ENCODE results near the gene SPECC1. TPM values are rescaled to one million over a fixed set of nuclear protein-coding genes. Genes with fewer than 3 reads are reported as not detected.

Gene SPECC1
- total and polyA plus RNA-seq, 2 of the 4 experiments (the other 2 are of a cell fraction): 16.9 to 26.2 TPM

GRCh38 chr17:20121359-20122253, 112.4 kb downstream of the SPECC1 start:
- peak; percentile 62 for DNase-seq
- H2AFZ ChIP-seq (replicated peaks; ENCODE audit: low read length, poor library complexity): peak overlapping the region; percentile 78

More at GRCh38 chr17:20121359-20122253, 112.4 kb downstream of the SPECC1 start:
- Histone ChIP-seq H3K18ac (ENCODE audit: low read depth, low read length) (peak overlapping the region; percentile 18; the same call in 1 of the 2 replicates), H2BK15ac (ENCODE audit: low read depth, low read length) (peak overlapping the region; percentile 17; the same call in 2 of the 3 replicates), H4K8ac (ENCODE audit: low read depth in 2 of 2, low read length in 2 of 2) (peak overlapping the region in 1 of 2 experiments; percentile 66; a peak in 2 of 4 replicates), H4K5ac (ENCODE audit: low read depth, low read length) (peak overlapping the region; percentile 5; the same call in 1 of the 2 replicates), H3K14ac (replicated peaks; ENCODE audit: low read depth, low read length) (peak overlapping the region; percentile 39; the same call in 1 of the 2 replicates), H3K4me2 (ENCODE audit: low read depth, low read length) (peak overlapping the region; percentile 31), H4K20me1 (ENCODE audit: insufficient read depth, low read length) (no peaks in the 10 kb centered on the region), H2AK9ac (replicated peaks; ENCODE audit: low read depth, low read length, poor library complexity) (no peak overlapping the region), H2BK120ac (ENCODE audit: low read depth, low read length) (peak overlapping the region; percentile 75), H2BK20ac (ENCODE audit: low read depth, low read length) (peak overlapping the region; percentile 74; the same call in 1 of the 2 replicates), H3K27ac (ENCODE audit: insufficient read depth, low read length) (no peak overlapping the region), H3K4me1 (ENCODE audit: control insufficient read depth, insufficient read depth, low read length) (peaks cover 5% of the 10 kb centered on the region), H3K79me1 (ENCODE audit: low read depth in 1 of 2, low read length in 2 of 2) (no peaks in the 10 kb centered on the region), H3K4ac (ENCODE audit: low read depth, low read length) (peak overlapping the region; percentile 68), H2AK5ac (ENCODE audit: low read depth, low read length) (peak overlapping the region; percentile 84; the same call in 1 of the 2 replicates), H3K36me3 (ENCODE audit: control insufficient read depth, insufficient read depth, low read length) (no peaks in the 10 kb centered on the region), H3K56ac (ENCODE audit: extremely low read depth, insufficient read depth, low read length) (no peak overlapping the region), H3K9me3 (ENCODE audit: control insufficient read depth, insufficient read depth, low read length) (no peaks in the 10 kb centered on the region), H3K23ac (ENCODE audit: low read depth, low read length) (peak overlapping the region; percentile 4; the same call in 1 of the 2 replicates), H3K9ac (ENCODE audit: low read depth, low read length) (no peak overlapping the region), H3K27me3 (ENCODE audit: control insufficient read depth, insufficient read depth, low read length) (no peaks in the 10 kb centered on the region), H4K91ac (ENCODE audit: insufficient read depth, low read depth, low read length) (peak overlapping the region; percentile 19; the same call in 1 of the 2 replicates), H2BK5ac (ENCODE audit: low read depth, low read length, poor library complexity, severe bottlenecking) (peak overlapping the region; percentile 11), H3K9me1 (ENCODE audit: insufficient read depth, low read length) (0 out of 2 replicates have a peak, but pooled peaks cover 5% of the 10 kb centered on the region), H3K4me3 (ENCODE audit: insufficient read depth, low read depth, low read length) (no peak overlapping the region)
- peak; percentile 79 for ATAC-seq (ENCODE audit: low read depth)
- dilution Hi-C loops (cut with HindIII; ENCODE audit: low sequenced_read_pairs, unreplicated experiment): no loop called here
- TF ChIP-seq RCOR1 (IDR thresholded peaks at IDR 0.05; ENCODE audit: insufficient replicate concordance, low read length): no peak
- 0 out of 2 replicates have a peak, but pooled peaks have one; percentile 44 for TF ChIP-seq POLR2A (IDR thresholded peaks at IDR 0.05; ENCODE audit: low read depth, low read length)
- no peak for TF ChIP-seq MAFK (IDR thresholded peaks at IDR 0.05; ENCODE audit: low read depth, low read length)
- no peak for TF ChIP-seq RFX5 (IDR thresholded peaks at IDR 0.05; ENCODE audit: low read depth, low read length)
- no peak for TF ChIP-seq MAZ (IDR thresholded peaks at IDR 0.05; ENCODE audit: borderline replicate concordance, low read depth, low read length)
- TF ChIP-seq FOS (IDR thresholded peaks at IDR 0.05; ENCODE audit: low read depth, low read length): no peak
- peak; percentile 84 for TF ChIP-seq SMC3 (IDR thresholded peaks at IDR 0.05; ENCODE audit: low read depth, low read length)
- no peak for TF ChIP-seq CEBPB (IDR thresholded peaks at IDR 0.05; ENCODE audit: low read depth, low read length)
- peak; percentile 92 for TF ChIP-seq CTCF (conservative IDR thresholded peaks at IDR 0.05; ENCODE audit: low read depth, low read length)
- TF ChIP-seq RAD21 (IDR thresholded peaks at IDR 0.05; ENCODE audit: low read length): peak; percentile 94
- POLR2A ChIA-PET (ENCODE audit: unreplicated experiment): no interaction called here
- in situ Hi-C loops (cut with MboI; ENCODE audit: low sequenced_read_pairs): loop anchor here (5.0 kb wide), 1 partner anchor 196 kb away; no protein-coding TSS in a partner anchor
- no TSS peak for BruUV-seq (replicated peaks)
- intact Hi-C loops (cut with micrococcal nuclease): loop anchor here (1.0 to 5.0 kb wide), 3 partner anchors 106 to 726 kb away; no protein-coding TSS in a partner anchor
- CTCF ChIA-PET: interaction anchor here (0.6 to 2.4 kb wide), 7 partner anchors 20 to 129 kb away, joined by 3 to 8 read pairs (median 3); partner anchors contain the start of gene SPECC1
- 12% methylated on average over 5 of the region's 11 CpGs; no CpG with 5 or more reads in 1 of the 2 experiments for WGBS, 2 experiments (ENCODE audit: extremely low coverage in 2 of 2, insufficient read length in 1 of 2)

Measured in IMR-90 (cell line).